Epithelial cell of prostate (primary cell): Measurements from ENCODE around the gene MRPS23.
"Not testable (repeated sequence)": the region's sequence is repeated elsewhere in the genome, so short reads cannot be mapped to it uniquely, and the experiment has no call there.

Experiments
- DNase-seq: peaks from one replicate; pipeline ENCODE4 v3.0.0-alpha.2; 2011; ENCODE audit warnings: low read depth, low spot score
- H3K27ac ChIP-seq: fragments of 450-650 bp; 2 replicates; pipeline ENCODE4 v1.5.1; 2017; ENCODE audit warnings: mild to moderate bottlenecking

MRPS23 gene

DNA sequence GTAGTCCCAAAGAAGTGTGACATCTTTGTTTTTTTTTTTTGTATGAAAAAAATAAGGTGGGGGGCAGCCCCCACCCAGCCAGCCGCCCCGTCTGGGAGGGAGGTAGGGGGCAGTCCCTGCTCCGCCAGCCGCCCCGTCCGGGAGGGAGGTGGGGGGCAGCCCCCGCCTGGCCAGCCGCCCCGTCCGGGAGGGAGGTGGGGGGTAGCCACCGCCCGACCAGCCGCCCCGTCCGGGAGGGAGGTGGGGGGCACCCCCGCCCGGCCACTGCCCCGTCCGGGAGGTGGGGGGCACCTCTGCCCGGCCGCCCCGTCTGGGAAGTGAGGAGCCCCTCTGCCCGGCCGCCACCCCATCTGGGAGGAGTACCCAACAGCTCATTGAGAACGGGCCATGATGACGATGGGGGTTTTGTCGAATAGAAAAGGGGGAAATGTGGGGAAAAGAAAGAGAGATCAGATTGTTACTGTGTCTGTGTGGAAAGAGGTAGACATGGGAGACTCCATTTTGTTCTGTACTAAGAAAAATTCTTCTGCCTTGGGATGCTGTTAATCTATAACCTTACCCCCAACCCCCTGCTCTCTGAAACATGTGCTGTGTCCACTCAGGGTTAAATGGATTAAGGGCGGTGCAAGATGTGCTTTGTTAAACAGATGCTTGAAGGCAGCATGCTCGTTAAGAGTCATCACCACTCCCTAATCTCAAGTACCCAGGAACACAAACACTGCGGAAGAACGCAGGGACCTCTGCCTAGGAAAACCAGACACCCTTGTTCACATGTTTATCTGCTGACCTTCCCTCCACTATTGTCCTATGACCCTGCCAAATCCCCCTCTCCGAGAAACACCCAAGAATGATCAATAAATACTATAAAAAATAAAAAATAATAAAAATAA lies 3.5 kb downstream of the MRPS23 start:
- DNase-seq, H3K27ac ChIP-seq: not testable (repeated sequence)

GRCh38 chr17:57842280-57842679 lies 7.6 kb downstream of the MRPS23 start:
- no peak for DNase-seq
- no peak overlapping the region for H3K27ac ChIP-seq

DNA sequence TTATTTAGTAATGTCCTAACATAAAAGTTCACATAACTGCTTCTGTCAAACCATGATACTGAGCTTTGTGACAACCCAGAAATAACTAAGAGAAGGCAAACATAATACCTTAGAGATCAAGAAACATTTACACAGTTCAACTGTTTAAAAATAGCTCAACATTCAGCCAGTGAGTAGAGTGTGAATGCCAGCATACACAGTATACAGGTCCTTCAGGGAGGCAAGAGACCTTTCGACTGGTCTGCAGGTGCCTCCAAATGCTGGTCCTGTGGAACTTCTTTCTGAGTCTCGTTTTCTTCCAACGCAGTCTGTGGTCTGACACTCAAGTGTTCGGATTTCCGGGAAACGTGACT lies 10.3 kb downstream of the MRPS23 start:
- DNase-seq = no peak
- H3K27ac ChIP-seq = no peak overlapping the region

GRCh38 chr17:57838857-57839570 lies 10.8 kb downstream of the MRPS23 start:
- H3K27ac ChIP-seq = no peak overlapping the region
- no peak for DNase-seq

DNA sequence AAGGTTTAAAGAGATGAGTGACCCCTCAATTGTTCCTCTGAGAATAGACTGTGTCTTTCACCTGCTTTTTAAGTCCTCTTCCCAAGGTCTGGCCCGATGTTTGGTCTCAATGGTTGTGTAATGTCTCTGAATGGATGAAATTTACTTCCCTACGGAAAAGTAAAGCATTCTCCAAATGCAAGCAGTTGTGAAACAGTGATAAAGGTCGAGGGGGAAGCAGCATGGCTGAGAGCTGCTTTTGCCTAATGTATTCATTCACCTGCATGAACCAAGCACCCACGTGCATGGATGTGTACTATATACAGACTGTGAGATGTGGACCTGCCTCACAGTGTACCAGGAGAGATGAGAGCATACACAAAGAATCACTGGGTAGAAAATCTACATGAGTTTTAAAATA lies 11.4 kb downstream of the MRPS23 start:
- H3K27ac ChIP-seq = no peak overlapping the region
- no peak for DNase-seq

DNA sequence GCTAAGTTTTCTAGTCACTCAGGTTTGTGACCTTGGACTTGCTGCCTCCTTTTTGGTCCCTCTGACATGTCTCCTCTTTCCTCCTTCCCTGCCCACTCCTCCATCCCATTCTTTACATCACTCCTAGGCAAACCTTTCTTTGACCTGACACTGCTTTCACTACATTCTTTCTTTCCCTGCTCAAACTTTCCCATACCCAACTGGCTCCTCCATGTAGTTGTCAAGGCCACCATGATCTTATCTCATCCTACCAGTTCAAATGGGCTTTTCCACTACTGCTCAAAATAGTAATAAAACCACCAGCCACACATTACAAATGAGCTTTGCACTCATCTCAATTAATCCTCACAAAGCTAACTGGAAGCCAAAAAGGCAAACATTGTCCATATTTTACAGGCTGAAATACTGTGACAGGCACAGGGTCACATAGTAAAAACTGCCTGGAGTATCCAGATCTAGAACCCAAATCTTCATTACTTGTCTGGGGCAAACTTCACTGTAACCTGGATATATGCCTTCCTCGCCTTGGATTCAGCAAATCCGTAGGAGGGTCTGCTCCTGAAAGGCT lies 14.4 kb downstream of the MRPS23 start:
- DNase-seq = no peak
- H3K27ac ChIP-seq = no peak overlapping the region

GRCh38 chr17:57834146-57834741 lies 15.6 kb downstream of the MRPS23 start:
- peak; percentile 59 for DNase-seq
- H3K27ac ChIP-seq = peak overlapping the region; percentile 16

DNA sequence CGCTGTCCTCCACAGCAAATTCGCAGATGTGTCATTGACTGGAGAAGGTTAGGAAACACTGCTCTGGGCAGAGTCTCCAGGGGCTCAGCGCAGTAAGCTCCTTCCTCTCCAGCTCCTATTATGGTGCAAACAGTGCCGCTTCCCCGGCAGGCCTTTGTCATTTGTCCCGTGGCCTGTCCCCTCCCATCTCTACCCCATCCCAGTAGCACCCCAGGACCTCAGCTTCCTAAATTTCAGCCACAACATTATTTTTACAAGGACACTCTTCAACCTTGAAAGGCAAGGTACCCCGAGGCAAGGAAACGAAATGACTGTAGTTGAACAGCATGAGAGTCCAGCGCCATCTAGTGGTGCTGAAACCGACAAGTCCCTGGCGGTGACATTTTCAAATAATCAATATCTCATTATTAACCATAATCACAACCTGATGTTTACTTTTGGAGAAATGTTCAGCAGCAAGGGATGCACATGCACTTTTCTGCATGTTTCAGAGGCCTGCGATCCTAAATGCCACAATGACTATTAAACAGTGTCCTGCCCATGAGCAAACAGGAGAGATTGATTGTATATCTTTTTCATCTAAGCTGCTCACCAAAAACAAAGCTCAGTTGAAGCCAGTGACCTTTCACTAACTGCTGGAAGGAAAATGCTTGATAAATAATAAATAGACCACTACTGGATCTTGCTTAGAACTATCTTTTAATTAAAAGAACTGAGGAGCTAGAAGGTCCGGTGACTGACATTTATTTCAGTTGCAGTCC lies 16.5 kb downstream of the MRPS23 start:
- no peak overlapping the region for H3K27ac ChIP-seq
- DNase-seq = no peak

DNA sequence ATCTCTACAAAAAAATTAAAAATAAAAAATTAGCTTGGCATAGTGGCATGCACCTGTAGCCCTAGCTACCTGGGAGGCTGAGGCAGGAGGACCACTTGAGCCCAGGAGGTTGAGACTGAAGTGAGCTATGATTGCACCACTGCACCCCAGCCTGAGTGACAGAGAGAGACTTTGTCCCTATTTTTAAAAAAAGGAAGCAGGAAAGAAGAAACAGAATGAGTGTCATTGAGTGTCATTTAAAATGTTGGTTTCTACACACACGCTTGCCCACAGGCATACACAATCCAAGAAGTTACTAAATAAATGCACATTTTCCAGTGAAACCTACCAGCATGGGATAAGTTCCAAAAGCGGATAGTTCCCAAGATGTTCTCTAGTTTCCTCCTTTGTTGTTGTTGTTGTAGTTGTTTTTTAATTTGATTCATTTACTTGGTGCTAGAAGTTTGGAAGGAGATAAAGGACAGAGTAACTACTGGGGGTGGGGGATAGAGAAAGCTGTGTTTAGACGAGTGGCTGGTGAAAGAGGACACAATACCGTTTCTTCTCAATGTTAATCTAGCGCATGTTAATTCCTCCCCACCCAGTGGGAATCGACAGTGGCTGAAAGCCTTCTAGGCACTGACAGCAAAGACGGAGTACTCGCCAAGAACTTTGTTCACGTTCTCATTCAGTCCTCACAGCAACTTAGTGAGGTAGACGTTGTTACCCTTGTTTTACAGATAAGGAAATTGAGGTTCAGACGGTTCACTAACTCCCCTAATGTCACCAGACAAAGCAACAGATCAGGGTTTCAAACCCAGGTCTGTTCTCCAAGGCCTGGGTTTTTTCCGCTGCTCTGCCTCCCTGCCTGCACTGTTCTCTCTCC lies 17.3 kb downstream of the MRPS23 start:
- no peak overlapping the region for H3K27ac ChIP-seq
- DNase-seq = no peak

GRCh38 chr17:57830880-57831279 lies 19.0 kb downstream of the MRPS23 start:
- H3K27ac ChIP-seq = no peak overlapping the region
- DNase-seq = no peak

DNA sequence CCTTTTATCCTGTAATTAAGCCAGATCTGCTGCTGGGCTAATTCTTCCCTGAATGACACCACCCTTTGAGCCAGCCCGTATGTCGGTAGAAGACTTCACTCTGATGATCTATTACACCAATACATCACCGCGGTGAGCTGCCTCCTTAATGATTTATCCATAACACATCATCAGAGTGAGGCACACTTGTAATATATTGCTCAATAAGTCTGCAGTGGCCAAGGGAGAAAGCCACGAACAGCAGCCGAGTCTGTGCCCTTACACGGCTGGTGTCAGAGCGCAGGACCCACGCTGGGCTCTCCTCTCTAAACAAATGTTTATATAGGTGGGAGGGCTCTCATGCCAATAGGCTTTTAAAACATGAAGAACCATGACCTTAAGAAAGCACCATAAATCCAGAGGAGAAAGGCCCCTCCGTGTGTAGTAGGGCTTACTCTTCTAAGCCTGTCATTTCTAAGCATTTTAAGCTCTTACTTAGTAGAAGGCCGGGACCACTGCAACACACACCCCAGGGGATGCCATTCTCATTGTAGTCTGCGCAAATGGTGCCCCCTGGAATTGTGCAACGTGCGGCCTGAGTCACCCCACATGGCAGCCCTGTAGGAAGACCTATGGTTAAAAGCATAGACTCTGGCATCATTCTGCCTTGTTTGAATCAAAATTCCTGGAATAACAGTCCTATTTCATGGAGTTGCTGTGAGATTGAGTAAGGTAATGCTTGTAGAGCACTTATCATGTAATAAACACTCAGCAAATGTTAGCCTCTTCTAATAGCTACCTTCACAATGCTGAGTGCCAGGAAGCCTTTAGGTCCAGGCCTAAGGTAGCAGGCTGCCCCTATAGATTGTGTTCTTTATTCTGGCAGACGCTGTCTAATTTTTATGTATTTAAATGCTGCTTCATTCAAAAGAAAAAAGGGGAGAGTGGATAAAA lies 26.1 kb downstream of the MRPS23 start:
- no peak for DNase-seq
- no peak overlapping the region for H3K27ac ChIP-seq

DNA sequence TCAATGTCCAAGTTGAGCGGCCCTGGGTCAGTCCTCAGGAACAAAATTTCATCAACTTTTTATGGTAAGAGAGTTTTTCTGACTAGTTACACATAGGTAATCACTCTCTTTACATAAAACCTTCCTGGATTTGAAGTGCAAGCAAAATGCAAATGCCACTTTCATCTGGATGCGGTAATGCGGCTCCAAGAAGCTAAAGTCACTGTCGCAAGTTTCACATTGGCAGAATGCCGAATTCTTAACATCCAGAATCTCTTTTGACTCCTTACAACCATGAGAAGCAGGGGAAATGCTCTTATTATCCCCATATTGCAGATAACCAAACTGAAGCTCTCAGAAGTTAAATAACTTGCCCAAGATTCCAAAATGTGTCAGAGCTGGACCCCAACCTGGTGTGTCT lies 30.0 kb downstream of the MRPS23 start:
- no peak for DNase-seq
- no peak overlapping the region for H3K27ac ChIP-seq

GRCh38 chr17:57819285-57819684 lies 30.6 kb downstream of the MRPS23 start:
- no peak for DNase-seq
- H3K27ac ChIP-seq = no peak overlapping the region

GRCh38 chr17:57818066-57818465 lies 31.8 kb downstream of the MRPS23 start:
- no peak for DNase-seq
- H3K27ac ChIP-seq = no peak overlapping the region

- no peak for DNase-seq
- no peak overlapping the region for H3K27ac ChIP-seq
These were observed 32.5 kb downstream of the MRPS23 start for GRCh38 chr17:57817299-57817698.

- H3K27ac ChIP-seq = no peak overlapping the region
- no peak for DNase-seq
These were observed 35.4 kb downstream of the MRPS23 start for GRCh38 chr17:57814421-57814820.

DNA sequence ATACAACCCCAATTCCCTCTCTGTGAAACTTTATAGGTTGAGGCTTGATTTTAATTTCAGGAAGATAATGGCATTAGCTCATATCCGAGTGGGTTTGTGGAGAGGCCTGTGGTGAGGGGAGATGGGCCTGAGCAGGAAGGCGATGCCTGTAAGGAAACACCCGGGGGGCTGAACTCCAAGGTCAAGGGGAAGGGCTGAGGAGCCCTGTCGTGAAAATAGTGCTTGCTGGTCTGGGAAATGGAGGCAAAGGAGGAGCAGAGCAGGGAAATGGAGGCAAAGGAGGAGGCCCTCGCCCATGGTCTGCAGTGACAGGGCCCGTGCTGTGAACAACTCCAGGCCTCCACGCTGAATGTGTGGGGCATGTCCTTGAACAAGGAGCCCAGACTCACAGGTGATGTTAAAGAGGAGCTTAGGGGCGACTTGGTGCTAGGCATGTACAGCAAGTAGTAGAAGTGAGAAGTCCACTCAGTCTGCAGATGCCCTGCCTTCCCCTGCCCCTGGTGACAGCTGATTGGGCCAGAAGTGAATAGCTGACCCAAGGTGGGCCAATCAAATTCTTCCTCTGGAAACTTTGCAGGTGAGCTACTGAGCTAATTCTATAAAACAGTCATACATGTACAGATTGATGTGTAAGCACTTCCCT lies 38.1 kb downstream of the MRPS23 start:
- no peak for DNase-seq
- no peak overlapping the region for H3K27ac ChIP-seq
